ENCODE data around the gene SMIM7.
A peak's percentile ranks its signal among the peaks of the same experiment; 100 is the strongest.
"Not testable (repeated sequence)": the region's sequence is repeated elsewhere in the genome, so short reads cannot be mapped to it uniquely, and the experiment has no call there.

SMIM7 gene

DNA sequence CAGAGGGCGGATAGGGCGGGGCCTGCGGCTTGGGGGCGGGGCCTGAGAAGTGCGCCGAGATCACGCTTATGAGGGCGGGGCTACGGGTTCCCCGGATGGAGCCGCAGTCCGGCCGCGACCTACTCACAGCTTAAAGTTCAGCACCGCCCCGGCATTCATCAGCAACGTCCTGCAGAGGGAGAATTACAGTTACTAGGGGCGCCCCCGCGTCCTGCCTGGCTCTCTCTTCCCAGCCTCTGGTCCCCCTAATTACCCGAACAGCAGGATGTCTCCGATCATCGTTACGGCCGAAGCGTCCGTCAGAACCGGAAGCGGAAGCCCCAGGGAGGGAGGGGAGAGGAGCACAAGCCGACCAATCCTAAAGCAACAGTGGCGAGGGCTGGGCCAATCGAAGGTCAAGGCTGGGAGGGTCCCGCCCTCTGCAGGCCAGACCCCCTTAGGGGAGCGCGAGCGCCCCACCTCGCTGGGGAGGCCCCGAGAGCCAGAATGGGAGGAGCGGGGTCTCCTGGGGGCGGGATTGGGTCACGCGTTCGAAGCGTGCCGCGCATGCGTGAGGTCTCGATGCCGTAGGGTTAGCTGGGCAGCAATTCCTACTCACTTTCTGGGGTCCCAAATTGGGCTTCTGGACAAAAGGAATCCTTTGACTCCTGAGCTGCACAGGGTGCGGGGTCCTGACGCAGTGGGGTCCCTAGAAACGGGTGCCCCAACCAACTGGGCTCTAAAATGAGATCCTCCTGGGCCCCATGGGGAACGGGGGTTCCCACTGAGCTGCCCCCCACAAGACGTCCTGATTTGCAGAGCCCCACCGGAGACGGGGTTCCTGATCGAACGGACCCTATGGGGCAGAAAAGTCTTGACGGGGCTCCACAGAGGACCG, at the start of gene SMIM7:
Gene SMIM7 (minus strand): TSS at position 313 of the 877 bp plus-strand sequence. CDS start 34 bp downstream, at position 279.
- peak; percentile 97 to 98 for DNase-seq (ENCODE audit: extremely low read depth in 1 of 2, low read depth in 1 of 2)

DNA sequence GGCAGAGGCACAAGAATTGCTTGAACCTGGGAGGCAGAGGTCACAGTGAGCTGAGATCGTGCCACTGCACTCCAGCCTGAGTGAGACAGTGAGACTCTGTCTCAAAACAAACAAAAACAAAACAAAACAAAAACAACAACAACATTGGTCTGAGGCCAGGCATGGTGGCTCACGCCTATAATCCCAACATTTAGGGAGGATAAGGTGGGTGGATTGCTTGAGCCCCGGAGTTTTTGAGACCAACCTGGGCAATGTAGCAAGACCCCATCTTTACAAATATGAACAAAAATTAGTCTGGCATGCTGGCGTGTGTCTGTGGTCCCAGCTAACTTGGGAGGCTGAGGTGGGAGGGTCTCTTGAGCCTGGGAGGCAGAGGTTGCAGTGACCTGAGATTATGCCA, 43.7 kb upstream of the SMIM7 start:
- no peak for DNase-seq (ENCODE audit: extremely low read depth in 1 of 2, low read depth in 1 of 2)

DNA sequence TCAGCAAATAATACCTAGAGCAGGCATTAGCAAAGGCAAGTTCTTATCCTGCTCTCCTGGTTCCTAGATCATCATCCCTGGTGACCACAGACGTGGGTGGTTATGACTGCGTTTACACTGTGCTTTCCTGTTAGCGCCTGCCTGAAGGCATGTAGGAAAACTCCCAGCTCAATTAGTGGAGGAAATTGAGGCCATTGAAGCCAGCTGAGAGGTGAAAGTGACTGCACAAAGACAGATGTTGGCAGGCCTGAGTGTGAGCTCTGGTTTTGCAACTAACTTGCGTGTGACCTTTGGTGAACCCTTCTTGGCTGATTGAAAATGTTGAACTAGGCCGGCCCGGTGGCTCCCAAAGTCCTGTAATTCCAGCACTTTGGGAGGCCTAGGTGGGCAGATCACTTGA, 42.2 kb upstream of the SMIM7 start:
- no peak for DNase-seq (ENCODE audit: extremely low read depth in 1 of 2, low read depth in 1 of 2)

DNA sequence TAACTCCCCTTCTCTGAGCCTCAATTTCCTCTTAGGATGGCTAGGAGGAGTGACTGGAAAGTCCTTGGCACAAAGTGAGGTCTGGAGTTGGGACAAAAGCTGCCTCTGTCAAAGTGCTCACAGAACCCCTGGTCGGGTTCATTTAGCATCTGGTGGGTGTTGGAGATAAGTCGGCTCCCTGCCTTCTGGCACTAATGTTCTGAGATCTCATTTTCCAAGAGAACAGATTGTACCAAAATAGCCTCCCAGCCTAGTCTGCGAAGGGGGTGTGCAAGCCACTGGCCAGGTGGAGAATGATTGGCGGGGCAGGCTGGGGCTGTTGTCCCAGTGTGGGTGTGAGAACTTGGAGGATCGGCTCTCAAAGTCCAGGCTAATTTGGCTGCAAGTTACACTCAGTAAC, 39.0 kb upstream of the SMIM7 start:
- DNase-seq (ENCODE audit: extremely low read depth in 1 of 2, low read depth in 1 of 2), result no peak

DNA sequence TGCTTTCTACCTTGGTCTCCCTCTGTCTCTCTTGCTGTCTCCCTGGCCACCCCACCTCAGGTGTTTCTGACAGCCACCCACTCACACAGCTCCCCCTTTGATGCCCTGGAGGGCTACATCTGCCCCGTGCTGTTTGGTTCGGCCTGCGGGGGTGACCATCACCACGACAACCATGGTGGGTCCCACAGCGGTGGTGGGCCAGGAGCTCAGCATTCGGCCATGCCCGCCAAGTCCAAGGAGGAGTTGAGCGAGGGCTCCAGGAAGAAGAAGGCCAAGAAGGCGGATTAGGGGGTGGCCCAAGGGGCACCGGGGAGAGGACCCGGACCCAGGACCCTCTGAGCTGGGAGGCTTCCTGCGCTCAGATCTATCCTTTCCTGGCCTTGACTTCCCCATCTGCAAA, 28.1 kb upstream of the SMIM7 start:
- no peak for DNase-seq (ENCODE audit: extremely low read depth in 1 of 2, low read depth in 1 of 2)

DNA sequence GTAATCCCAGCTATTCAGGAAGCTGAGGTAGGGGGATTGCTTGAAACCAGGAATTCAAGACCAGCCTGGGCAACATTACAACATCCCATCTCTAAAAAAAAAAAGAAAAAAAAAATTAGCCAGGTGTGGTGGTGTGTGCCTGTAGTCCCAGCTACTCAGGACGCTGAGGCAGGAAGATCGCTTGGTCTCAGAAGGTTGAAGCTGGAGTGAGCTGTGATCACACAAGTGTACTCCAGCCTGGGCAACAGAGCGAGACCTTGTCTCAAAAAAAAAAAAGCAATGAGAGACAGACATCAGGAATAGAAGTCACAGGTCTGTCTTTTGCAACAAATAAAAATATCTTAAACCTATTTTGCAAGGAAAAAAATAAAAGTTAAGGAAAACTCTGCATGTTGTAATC, 24.3 kb upstream of the SMIM7 start:
- no peak for DNase-seq (ENCODE audit: extremely low read depth in 1 of 2, low read depth in 1 of 2)

- no peak for DNase-seq (ENCODE audit: extremely low read depth in 1 of 2, low read depth in 1 of 2)
These were observed 22.6 kb upstream of the SMIM7 start for GRCh38 chr19:16682539-16682938.

DNA sequence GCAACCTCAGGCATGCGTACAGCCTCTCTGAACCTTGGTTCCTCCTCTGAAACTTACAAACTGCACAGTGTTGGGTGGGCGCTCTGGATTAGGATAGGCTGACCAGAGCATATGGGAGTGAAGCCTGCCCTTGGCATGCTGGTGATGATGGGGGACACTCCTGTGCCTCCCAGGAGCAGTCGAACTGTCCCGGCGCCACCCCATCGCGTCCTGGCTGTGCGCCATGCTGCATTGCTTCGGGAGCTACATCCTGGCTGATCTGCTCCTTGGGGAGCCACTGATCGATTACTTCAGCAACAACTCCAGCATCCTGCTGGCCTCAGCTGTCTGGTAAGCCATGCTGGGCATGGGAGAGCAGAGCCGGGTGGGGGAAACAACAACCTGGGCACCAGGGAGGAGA, 19.9 kb upstream of the SMIM7 start:
- DNase-seq (ENCODE audit: extremely low read depth in 1 of 2, low read depth in 1 of 2), result no peak

DNA sequence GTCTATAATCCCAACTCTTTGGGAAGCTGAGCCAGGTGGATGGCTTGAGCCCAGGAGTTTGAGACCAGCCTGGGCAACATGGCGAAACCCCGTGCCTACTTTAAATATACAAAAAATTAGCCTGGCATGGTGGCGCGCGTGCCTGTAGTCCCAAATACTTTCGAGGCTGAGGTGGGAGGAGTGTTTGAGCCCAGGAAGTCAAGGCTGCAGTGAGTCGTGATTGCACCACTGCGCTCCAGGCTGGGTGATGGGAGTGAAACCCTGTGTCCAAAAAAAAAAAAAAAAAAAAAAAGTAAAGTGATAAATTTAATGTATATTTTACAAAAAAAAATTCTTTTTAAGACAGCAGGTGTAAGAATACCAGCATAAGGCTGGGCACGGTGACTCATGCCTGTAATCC, 18.6 kb upstream of the SMIM7 start:
- DNase-seq (ENCODE audit: extremely low read depth in 1 of 2, low read depth in 1 of 2), result no peak

DNA sequence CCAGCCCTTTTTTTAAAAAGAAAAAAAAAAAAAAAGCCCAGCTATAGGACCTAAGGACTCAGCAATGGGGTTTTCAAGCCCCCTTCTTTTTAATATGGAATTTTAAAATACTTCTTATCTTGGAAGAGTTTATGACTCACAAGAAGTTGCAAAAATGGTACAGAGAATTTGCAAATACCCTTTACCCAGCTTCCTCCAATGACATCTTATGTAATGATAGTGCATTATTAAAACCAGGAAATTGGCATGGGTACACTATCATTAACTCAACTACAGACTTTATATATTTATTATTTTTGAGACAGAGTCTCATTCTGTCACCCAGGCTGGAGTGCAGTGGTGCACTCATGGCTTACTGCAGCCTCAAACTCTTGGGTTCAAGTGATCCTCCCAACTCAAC, 17.1 kb upstream of the SMIM7 start:
- DNase-seq (ENCODE audit: extremely low read depth in 1 of 2, low read depth in 1 of 2), result no peak

DNA sequence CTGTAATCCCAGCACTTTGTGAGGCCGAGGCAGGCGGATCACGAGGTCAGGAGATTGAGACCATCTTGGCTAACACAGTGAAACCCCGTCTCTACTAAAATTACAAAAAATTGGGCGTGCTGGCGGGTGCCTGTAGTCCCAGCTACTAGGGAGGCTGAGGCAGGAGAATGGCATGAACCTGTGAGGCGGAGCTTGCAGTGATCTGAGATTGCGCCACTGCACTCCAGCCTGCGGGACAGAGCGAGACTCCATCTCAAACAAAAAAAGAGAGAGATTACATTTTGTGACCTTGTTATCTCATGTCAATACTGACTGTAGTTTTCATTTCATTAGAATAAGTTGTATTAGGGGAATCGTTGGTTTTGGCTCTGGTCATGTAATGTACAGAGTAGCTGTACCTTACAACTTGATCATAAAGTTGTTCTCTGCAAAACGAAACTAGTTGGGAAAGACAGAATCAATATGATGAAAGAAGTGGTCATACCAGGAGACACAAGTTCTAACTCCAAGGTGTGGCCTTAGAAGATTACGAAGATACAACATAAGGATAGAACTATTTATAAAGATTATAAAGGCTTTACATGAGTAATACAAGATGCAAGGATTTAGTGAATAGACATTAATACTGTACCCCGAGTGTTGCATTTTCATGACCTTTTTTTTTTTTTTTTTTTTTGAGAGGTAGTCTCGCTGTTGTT, 16.3 kb upstream of the SMIM7 start:
- no peak for DNase-seq (ENCODE audit: extremely low read depth in 1 of 2, low read depth in 1 of 2)

DNA sequence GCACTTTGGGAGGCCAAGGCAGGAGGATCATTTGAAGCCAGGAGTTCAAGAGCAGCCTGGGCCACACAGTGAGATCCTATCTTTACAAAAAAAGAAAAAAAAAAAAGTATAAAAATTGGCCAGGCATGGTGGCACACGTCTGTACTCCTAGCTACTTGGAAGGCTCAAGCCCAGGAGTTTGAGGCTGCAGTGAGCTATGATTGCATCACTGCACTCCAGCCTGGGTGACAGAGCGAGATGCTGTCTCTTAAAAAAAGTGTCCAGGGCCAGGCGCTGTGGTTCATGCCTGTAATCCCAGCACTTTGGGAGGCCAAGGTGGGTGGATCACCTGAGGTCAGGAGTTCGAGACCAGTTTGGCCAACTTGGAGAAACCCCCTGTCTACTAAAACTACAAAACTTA, 13.9 kb upstream of the SMIM7 start:
- not testable (repeated sequence) for DNase-seq (ENCODE audit: extremely low read depth in 1 of 2, low read depth in 1 of 2)

DNA sequence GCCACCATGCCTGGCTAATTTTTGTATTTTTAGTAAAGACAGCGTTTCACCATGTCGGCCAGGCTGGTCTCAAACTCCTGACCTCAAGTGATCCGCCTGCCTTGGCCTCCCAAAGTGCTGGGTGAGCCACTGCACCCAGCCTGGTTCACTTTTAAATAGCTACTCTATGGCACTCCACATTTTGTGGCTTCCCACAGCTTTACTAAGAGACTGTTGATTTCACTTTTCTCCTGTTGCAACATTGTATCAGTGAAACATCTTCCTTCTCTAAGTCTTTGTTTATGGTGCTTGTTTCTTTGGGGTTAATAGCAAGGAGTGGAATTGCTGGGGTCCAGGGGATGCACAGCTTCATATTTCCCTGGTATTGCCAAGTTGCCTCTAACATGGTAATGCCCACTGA, 13.3 kb upstream of the SMIM7 start:
- no peak for DNase-seq (ENCODE audit: extremely low read depth in 1 of 2, low read depth in 1 of 2)

- DNase-seq (ENCODE audit: extremely low read depth in 1 of 2, low read depth in 1 of 2), result no peak
These were observed 11.8 kb upstream of the SMIM7 start for GRCh38 chr19:16671652-16672274.

DNA sequence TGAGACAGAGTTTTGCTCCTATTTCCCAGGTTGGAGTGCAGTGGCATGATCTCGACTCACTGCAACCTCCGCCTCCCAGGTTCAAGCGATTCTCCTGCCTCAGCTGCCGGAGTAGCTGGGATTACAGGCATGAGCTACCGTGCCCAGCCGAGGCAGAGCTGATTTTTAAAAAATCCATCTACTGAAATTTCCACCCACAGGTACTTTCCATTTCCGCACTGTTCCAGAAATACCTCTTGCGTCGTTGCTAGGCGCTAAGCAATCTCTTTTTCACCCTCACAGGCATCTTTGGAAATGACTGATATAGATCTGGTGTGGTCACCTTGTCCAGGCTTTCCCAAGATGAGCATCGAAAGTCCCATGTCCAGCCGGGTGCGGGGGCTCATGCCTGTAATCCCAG, 10.3 kb upstream of the SMIM7 start:
- DNase-seq (ENCODE audit: extremely low read depth in 1 of 2, low read depth in 1 of 2), result no peak

DNA sequence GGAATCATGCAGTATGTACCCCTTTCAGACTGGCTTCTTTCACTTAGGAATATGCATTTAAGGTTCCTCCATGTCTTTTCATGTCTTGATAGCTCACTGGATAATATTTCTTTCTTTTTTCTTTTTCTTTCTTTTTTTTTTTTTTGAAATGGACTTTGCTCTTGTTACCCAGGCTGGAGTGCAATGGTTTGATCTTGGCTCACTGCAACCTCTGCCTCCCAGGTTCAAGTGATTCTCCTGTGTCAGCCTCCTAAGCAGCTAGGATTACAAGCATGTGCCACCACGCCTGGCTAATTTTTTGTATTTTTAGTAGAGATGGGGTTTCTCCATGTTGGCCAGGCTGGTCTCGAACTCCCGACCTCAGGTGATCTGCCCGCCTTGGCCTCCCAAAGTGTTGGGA, 8.8 kb upstream of the SMIM7 start:
- not testable (repeated sequence) for DNase-seq (ENCODE audit: extremely low read depth in 1 of 2, low read depth in 1 of 2)

- DNase-seq (ENCODE audit: extremely low read depth in 1 of 2, low read depth in 1 of 2), result no peak
These were observed 8.2 kb upstream of the SMIM7 start for GRCh38 chr19:16668176-16668575.

GRCh38 chr19:16661480-16662034, 1.6 kb upstream of the SMIM7 start:
- DNase-seq (ENCODE audit: extremely low read depth in 1 of 2, low read depth in 1 of 2), result no peak

- DNase-seq (ENCODE audit: extremely low read depth in 1 of 2, low read depth in 1 of 2), result peak in 1 of 2 donors; percentile 5
These were observed 977 bp upstream of the SMIM7 start, which contains the start of gene TMEM38A for GRCh38 chr19:16660763-16661479. TSS of gene TMEM38A (plus strand) at chr19:16661139. CDS start at chr19:16661218, 79 bp downstream.

DNA sequence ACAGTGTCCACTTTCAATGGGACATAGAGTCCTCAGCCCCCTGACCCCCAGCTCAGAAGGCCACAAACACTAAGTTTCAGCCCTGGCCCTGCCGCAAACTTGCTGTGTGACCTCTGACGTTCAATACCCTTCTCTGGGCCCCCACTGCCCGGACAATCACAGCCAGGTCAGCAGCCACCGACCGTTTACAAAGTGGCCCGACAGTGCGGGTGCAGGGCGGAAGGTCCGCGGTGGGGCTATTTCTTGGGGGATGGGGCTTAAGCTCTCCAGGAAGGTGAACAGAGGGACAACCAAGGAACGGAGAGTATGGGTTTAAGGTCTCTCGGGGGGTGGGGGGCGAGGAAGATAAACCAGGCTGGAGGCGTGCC, 496 bp downstream of the SMIM7 start:
- no peak for DNase-seq (ENCODE audit: extremely low read depth in 1 of 2, low read depth in 1 of 2)

DNA sequence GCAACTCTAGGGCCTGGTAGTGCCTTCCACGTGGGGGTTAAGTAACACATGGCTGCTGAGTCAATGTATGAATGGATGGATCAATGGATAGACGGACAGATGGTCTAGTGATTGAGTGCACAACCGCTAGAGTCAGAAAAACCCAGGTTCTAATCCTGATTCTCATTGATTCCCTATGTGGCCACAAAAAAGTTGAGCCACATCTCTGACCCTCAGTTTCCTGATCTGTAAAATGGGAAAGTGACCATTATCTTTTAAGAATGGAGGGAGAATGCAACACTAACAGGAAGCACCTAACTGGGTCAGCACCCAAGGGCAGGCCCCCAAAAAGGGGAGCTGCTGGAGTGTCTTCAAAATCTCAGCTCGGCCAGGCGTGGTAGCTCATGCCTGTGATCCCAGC, 2.6 kb downstream of the SMIM7 start:
- no peak for DNase-seq (ENCODE audit: extremely low read depth in 1 of 2, low read depth in 1 of 2)
